KOPT-K1 (cell line): ENCODE measurements around the gene PPP1R14C.

Source experiments
- H3K27ac ChIP-seq: fragments of 200-600 bp; sonication (generic); 2 replicates; pipeline ENCODE4 v1.5.1; 2016; ENCODE audit warnings: antibody characterized with exemption, mild to moderate bottlenecking, low read depth, low read length; ENCODE audit not compliant: poor library complexity, severe bottlenecking
- H3K36me3 ChIP-seq: fragments of 200-600 bp; sonication (generic); 2 replicates; pipeline ENCODE4 v1.5.1; 2017; ENCODE audit warnings: antibody characterized with exemption, mild to moderate bottlenecking, low read length, moderate library complexity; ENCODE audit not compliant: insufficient read depth
- H3K9me3 ChIP-seq: fragments of 200-600 bp; sonication (generic); 2 replicates; pipeline ENCODE4 v1.5.1; 2017; ENCODE audit warnings: antibody characterized with exemption, low read length, mild to moderate bottlenecking; ENCODE audit not compliant: insufficient read depth, poor library complexity, severe bottlenecking

The PPP1R14C gene

DNA sequence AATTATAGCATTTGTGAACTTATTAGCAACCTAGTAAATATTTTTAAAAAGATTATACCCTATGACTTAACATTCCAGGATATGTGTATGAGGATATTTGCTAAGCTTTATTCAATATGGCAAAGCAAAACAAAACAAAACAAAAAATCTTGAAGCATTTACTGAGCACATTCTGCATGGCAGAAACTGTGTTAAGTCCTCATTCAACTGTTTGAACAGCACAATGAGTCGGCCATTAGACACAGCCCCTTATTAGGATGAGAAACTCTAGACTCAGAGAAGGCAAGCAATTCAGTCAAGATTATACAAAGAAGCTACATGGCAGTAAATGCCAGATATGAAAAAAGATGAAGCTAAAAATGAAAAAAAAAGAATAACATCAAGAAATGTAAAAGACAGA is 155.8 kb downstream of the PPP1R14C start:
- Histone ChIP-seq H3K27ac (no peak overlapping the region), H3K9me3 (peaks cover 26% of the 10 kb centered on the region), H3K36me3 (no peaks in the 10 kb centered on the region)
